HG03175 (cell line): Measurements from ENCODE around the gene ZNF205.
"Not testable (repeated sequence)": the region's sequence is repeated elsewhere in the genome, so short reads cannot be mapped to it uniquely, and the experiment has no call there.

Experiments used
- ATAC-seq: cut with Tn5 transposase; IDR thresholded peaks from one replicate; pipeline ENCODE4 v1.9.1; 2021; ENCODE audit warnings: mild to moderate bottlenecking, moderate library complexity; ENCODE audit not compliant: unreplicated experiment

The ZNF205 gene

GRCh38 chr16:3112058-3112880 is at the start of gene ZNF205:
Gene ZNF205, plus strand, starts transcription at chr16:3112586. Its CDS starts 845 bp downstream, at chr16:3113431.
- no peak for ATAC-seq

- ATAC-seq, result no peak
These were observed 48.6 kb upstream of the ZNF205 start for GRCh38 chr16:3063625-3064386.

DNA sequence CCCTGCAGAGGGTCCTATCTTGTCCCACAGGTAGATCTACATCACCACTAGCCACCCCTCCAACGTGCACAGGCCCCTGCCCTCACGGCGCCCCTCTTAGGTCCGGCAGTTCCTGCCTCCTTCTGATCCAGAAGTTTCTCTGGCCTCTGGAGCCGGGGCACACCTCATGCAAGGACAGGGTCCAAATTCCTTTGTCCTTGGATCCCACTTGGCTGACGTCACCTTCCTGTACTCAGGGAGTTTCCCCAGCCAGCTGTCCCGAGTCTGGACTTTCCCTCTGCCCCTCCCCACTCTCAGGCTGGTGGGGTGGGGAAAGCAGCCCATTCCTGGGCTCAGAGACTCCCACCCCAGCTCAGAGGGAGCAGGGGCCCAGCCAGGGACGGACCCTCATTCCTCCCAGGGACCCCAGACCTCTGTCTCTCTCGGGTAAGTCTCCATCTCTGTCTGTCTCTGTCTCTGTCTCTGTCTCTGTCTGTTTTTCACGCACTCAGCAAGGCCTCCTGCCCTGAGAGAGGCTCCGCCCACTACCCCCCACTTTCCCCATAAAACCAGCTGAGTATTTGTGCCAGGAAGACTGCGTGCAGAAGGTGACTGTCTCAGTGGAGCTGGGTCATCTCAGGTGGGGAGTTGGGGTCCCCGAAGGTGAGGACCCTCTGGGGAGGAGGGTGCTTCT is 47.2 kb upstream of the ZNF205 start, which contains the start of gene IL32:
Gene IL32 (plus strand): TSS at position 572 of the 673 bp plus-strand sequence. CDS start 172 bp downstream, outside the sequence.
- no peak for ATAC-seq

- ATAC-seq, result no peak
These were observed 46.5 kb upstream of the ZNF205 start for GRCh38 chr16:3065742-3066439.

DNA sequence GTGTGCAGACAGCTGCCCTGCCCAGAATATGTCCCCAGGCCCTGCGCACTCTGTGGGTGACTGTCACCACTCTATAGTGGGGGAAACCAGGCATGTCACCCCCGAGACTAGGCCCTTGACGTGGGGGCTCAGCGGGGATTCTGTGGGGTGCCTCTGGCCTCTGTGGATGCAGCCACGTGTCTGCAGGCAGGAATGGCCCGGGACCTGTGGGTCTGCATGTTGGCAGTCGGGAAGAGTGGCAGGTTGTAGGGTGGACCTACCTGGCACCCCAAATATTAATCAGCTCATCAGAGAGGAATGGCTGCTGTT is 46.0 kb upstream of the ZNF205 start:
- no peak for ATAC-seq

DNA sequence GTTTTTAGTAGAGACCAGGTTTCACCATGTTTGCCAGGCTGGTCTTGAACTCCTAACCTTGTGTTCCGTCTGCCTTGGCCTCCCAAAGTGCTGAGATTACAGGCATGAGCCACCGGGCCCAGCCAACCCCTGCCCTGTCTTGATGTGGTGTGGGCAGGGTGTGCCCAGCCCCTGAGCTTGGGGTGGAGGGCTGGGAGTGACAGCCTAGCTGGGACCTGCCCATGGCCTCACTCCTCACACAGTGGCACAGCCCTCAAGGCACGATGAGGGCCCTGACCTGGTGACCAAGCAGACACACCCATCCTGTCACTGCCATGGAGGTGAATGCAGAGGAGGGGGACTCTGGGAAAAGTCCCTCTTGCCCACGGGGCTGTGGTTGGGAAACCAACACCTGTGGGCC is 43.9 kb upstream of the ZNF205 start:
- ATAC-seq, result no peak

DNA sequence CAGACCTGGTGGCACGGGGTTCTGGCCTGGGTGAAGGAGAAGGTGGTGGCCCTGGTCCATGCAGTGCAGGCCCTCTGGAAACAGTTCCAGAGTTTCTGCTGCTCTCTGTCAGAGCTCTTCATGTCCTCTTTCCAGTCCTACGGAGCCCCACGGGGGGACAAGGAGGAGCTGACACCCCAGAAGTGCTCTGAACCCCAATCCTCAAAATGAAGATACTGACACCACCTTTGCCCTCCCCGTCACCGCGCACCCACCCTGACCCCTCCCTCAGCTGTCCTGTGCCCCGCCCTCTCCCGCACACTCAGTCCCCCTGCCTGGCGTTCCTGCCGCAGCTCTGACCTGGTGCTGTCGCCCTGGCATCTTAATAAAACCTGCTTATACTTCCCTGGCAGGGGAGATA is 43.2 kb upstream of the ZNF205 start:
- ATAC-seq, result not testable (repeated sequence)

- ATAC-seq, result no peak
These were observed 41.7 kb upstream of the ZNF205 start for GRCh38 chr16:3070608-3071111.

- no peak for ATAC-seq
These were observed 40.7 kb upstream of the ZNF205 start for GRCh38 chr16:3071655-3072054.

DNA sequence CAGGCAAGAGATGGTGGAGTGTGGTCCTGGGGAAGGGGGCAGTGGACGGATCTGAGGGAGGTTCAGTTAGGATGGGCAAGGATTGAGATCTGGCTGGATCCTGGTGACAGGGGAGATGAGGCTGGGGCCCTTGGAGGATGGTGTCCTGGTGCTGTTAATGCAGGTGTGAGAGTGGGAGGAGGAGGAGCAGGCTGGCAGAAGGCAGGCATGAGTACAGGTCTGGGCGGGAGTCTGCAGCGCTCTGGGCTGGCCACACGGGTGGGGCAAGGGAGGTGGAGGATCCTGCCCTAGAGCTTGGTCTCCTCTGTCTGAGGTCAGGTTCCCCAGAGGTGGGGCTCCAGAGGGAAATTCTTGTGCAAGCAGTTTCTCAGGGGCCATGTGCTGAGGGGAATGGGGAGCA is 40.2 kb upstream of the ZNF205 start:
- ATAC-seq, result not testable (repeated sequence)

- not testable (repeated sequence) for ATAC-seq
These were observed 39.7 kb upstream of the ZNF205 start for GRCh38 chr16:3072576-3073263.

DNA sequence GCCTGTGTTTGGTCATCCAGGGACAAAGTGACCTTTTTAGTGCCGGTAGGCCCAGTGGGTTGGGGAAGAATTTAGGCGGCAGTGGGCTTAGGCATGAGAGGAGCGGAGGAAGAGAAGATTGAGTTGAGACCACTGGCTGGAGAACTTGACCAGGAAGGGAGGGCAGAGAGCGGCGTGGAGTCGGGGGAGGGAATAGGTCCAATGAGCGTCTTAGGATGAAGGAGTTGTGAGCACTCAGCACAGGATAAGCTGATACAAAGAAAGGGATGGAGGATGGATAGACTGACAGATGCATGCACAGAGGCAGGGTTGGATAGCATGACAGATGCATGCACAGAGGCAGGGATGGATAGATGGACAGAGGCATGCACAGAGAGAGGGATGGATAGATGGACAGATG is 38.9 kb upstream of the ZNF205 start:
- no peak for ATAC-seq

- peak; percentile 79 for ATAC-seq
These were observed 37.4 kb upstream of the ZNF205 start for GRCh38 chr16:3074860-3075522.

GRCh38 chr16:3075523-3075915 is 36.9 kb upstream of the ZNF205 start:
- no peak for ATAC-seq

- ATAC-seq, result not testable (repeated sequence)
These were observed 36.4 kb upstream of the ZNF205 start for GRCh38 chr16:3075946-3076345.

DNA sequence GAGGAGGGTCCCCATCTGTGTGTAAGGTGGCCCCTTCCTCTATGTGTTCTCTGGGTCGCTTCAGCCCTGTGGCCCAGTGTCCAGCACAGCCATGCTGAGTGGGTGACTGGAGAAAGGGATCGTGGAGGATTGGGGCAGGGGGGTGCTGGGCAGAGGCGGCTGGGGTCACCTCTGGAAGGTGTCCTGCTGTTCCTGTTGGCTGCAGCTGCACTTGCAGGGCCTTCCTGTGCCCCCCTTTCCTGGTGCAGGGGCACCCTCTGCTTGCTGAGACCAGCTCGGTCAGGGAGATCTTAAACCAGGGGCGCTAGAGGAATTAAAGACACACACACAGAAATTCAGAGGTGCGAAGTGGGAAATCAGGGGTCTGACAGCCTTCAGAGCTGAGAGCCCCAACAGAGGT is 35.8 kb upstream of the ZNF205 start:
- ATAC-seq, result no peak

GRCh38 chr16:3080024-3080423 is 32.4 kb upstream of the ZNF205 start:
- no peak for ATAC-seq

DNA sequence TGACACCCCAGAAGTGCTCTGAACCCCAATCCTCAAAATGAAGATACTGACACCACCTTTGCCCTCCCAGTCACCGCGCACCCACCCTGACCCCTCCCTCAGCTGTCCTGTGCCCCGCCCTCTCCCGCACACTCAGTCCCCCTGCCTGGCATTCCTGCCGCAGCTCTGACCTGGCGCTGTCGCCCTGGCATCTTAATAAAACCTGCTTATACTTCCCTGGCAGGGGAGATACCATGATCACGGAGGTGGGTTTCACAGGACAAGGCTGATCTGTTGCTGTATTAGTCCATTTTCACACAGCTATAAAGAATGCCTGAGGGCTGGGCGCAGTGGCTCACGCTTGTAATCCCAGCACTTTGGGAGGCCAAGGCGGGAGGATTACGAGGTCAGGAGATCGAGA is 30.4 kb upstream of the ZNF205 start:
- not testable (repeated sequence) for ATAC-seq

DNA sequence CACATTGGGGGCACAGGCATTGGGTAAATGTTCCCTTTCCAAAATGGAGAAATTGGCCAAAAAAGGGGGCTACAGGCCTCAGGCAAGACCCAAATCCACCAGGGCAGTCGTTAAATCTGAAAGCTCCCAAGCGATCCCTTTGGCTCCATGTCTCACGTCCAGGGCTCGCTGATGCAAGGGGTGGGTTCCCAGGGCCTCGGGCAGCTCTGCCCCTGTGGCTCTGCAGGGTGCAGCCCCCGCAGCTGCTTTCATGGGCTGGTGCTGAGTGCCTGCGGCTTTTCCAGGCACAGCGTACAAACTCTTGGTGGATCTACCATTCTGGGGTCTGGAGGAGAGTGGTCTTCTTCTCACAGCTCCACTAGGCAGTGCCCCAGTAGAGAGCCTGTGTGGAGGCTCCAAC is 29.0 kb upstream of the ZNF205 start:
- not testable (repeated sequence) for ATAC-seq

- no peak for ATAC-seq
These were observed 27.9 kb upstream of the ZNF205 start for GRCh38 chr16:3084491-3084890.
